ENCODE data around the gene ENO1.
A peak's percentile ranks its signal among the peaks of the same experiment; 100 is the strongest.
"Not testable (repeated sequence)": the region's sequence is repeated elsewhere in the genome, so short reads cannot be mapped to it uniquely, and the experiment has no call there.

ENO1 gene

DNA sequence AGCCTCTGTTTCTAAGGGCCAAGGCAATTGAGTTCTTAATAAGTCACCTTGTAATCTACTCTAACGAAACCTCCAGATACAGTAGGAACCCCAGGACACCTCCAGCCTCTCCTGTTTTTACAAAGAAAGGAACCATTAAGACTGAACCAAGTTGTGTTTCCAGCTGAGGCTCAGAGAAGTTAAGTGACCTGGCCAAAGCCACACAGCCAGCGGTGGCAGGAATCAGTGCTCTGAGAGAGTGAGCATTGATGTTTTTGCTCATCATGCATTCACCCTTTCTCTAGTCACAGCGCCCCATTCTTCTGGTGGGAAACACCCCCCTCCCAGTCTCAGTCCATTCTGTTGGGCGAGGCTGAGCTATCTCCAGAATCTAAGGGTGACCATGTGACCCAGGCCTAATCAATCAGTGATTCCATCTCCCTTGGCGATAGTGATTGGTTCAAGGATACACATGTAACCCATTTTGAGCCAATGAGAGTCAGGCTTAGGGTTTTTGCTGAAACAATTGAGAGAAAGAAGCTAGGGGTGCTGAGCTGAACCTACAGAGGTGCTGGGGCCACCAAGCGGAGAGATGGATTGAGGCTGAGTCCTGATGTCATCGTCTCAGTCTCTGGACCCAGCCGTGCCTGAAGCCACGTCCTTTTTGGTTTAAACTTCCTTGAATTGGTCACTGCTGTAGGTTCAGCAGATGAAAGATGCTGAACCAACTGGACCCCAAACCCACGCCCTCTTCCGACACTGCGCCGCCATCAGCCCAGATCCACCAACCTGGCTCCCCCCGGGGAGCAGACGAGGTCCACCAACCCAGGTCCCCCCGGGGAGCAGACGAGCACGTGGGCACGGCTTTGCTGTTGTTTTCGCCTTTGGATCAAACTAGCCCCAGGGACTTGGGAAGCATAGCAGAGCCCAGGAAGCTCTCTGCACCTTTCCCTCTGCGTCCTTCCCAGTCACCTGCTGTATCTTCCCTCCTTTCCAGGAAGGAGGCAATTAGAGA, 33.1 kb downstream of the ENO1 start:
- DNase-seq (ENCODE audit: low read depth in 2 of 2): no peak

DNA sequence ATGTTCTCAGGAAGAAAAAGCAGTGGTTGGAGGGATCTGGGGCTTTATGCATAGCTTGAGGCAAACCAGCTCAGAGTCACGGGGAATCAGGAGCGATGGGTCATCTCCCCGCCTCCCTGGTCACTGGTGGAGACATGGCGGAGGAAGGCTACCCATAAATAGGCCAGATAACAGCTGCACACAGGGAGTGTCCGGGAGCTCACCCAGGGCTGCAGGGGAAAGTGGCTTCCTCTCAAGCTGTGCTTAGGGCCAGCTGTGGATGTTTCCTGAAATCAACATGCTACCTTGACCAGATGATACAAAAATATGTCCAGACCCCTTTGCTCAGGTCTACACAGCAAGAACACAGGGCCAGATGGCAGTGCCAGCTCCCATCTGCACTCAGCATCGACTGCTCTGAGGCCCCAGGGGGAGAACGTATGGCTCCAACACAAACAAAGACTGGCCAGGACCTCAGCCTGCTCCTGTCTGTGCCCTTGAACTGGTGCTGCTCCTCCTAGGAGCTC, 33.9 kb downstream of the ENO1 start:
- no peak for DNase-seq (ENCODE audit: low read depth in 2 of 2)

- no peak for DNase-seq (ENCODE audit: low read depth in 2 of 2)
Observed at GRCh38 chr1:8841395-8841794, 37.1 kb downstream of the ENO1 start.

DNA sequence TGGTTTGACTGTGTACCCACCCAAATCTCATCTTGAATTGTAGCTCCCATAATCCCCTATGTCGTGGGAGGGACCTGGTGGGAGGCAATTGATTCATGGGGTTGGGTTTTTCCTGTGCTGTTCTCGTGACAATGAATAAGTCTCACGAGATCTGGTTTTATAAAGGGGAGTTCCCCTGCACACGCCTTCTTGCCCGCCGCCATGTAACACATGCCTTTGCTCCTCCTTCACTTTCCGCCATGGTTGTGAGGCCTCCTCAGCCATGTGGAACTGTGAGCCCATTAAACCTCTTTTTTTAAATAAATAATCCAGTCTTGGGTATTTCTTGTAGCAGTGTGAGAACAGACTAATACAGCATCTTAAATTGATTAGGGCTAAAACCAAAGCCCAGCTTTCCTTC, 38.5 kb downstream of the ENO1 start:
- no peak for DNase-seq (ENCODE audit: low read depth in 2 of 2)

- no peak for DNase-seq (ENCODE audit: low read depth in 2 of 2)
Observed at GRCh38 chr1:8835941-8836643, 42.4 kb downstream of the ENO1 start.

DNA sequence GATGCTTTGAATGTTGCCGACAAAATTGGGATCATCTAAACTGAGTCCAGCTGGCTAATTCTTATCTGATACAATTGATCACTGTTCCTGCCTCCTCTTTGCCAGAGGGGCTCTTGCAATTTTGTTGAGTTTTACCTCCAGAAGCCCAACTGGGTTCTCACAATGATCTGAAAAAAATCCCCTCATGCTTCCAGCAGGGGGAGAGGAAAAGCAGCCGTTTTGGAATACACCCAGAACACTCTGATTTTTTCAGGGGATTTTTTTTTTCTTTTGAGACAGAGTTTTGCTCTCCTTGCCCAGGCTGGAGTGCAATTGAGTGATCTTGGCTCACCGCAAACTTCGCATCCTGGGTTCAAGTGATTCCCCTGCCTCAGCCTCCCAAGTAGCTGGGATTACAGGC, 47.1 kb downstream of the ENO1 start:
- no peak for DNase-seq (ENCODE audit: low read depth in 2 of 2)

DNA sequence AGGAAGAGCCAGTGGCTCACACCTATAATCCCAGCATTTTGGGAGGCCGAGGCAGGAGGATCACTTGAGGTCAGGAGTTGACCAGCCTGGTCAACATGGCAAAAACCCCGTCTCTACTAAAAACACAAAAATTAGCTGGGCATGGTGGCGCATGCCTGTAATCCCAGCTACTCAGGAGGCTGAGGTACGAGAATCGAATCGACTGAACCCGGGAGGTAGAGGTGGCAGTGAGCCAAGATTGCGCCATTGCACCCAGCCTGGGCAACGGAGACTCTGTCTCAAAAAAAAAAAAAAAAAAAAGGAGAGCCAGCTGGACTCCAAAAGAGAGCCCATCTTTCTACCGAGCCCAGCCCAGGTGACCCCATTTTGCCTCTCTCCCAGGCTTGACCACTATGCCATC, 47.8 kb downstream of the ENO1 start:
- DNase-seq (ENCODE audit: low read depth in 2 of 2): not testable (repeated sequence)

- no peak for DNase-seq (ENCODE audit: low read depth in 2 of 2)
Observed at GRCh38 chr1:8825985-8826481, 52.5 kb downstream of the ENO1 start.

DNA sequence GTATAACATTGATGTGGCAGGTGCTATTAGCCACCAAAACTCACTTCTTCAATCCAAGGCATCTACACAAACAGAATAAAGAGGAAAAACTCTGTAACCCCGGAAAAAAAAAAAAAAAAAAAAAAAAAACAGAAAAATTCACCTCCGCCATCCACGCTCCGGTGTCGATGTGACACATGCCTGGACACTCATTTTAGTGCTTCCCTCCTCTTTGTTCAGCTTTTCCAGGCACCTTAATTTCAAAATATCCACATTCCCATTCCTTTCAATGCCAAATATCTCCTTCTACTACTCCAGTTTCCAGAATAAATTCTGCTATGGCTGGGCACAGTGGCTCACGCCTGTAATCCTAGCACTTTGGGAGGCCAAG, 55.2 kb downstream of the ENO1 start:
- DNase-seq (ENCODE audit: low read depth in 2 of 2): no peak

DNA sequence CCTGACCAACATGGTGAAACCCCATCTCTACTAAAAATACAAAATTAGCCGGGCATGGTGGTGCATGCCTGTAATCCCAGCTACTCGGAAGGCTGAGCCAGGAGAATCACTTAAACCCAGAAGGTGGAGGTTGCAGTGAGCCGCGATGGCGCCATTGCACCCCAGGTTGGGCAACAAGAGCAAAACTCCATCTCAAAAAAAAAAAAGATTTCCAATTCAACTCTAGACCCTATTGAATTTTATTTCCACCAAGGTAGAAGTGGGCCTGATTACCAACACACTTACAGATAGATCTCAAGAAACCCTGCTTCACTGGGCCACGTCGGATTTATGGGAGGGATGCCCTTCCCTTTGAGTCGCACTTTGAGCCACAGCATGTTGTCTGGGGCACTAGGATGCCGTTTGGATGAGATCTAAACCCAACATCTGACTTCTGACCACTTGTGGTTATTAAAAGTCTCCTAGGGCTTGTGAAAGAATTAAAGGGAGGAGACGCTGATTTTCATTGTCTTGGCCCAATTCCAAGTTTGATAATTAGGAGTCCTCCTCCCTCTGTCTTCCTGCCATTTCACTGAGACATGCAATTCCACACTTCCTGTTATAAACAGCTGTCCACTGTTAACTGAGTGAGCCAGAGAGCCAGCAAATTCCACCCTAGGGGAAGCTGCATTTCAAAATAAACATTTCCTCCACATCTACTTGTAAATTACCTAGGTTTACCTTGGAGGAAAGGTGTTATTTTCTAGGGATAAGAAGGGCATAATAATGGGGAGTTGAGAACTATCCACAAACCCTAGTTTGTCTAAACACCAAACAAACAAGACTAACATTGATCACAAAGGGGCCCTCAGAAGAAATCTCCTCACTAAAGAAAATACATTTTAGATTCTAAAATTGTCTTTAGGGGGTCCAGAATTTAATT, 55.9 kb downstream of the ENO1 start:
- DNase-seq (ENCODE audit: low read depth in 2 of 2): no peak

- DNase-seq (ENCODE audit: low read depth in 2 of 2): no peak
Observed at GRCh38 chr1:8821084-8821483, 57.4 kb downstream of the ENO1 start.

GRCh38 chr1:8818789-8819188, 59.7 kb downstream of the ENO1 start:
- DNase-seq (ENCODE audit: low read depth in 2 of 2): not testable (repeated sequence)

- no peak for DNase-seq (ENCODE audit: low read depth in 2 of 2)
Observed at GRCh38 chr1:8818325-8818775, 60.1 kb downstream of the ENO1 start.

DNA sequence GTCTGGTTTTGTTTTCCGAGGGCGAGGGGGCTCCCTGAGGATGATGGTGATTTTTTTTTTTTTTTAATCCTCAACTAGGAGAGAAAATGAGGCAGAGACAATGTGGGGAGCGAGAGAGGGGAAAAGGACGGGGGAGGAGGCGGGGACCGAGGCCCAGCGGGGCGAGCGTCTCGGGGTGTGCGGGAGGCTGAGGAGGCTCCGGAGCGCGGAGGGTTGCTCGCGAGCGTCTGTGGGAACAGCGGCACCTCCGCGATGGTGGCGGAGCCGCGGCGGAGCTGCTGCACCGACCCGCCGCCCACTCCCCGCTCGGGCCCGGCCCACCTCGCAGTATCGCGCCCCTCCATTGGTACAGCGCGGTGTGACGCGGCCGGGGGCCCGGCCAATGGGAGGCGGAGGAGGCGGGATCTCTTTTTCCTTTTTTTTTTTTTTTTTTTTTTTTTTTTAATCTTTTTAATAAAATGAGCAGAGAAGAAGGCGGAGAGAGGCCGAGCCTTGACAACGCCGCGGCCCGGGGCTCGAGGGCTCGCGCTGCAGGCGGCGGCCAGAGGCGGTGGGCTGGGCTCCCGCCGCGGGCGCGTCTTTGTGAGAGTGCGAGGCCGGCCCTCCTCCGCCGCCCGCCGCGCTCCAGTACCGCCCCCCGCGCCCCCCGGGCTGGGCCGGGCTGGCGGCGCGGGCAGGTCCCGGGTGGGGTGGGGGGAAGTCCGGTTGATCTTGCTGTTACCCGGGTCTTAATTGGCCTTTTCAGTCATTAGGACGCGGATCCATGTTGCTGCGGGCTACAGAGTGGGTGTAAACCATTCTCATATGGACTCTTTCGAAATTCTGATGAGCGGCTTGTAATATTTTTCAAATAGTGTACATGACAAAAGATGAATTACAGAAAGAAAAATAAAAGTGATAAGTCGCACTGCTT, 60.8 kb downstream of the ENO1 start, which contains the start of gene RERE:
TSS of gene RERE (minus strand) at position 229 of the 913 bp plus-strand sequence.
- peak; percentile 92 to 94 for DNase-seq (ENCODE audit: low read depth in 2 of 2)

GRCh38 chr1:8816831-8817411, 61.6 kb downstream of the ENO1 start:
- DNase-seq (ENCODE audit: low read depth in 2 of 2): no peak

- DNase-seq (ENCODE audit: low read depth in 2 of 2): no peak
Observed at GRCh38 chr1:8816264-8816663, 62.2 kb downstream of the ENO1 start.

DNA sequence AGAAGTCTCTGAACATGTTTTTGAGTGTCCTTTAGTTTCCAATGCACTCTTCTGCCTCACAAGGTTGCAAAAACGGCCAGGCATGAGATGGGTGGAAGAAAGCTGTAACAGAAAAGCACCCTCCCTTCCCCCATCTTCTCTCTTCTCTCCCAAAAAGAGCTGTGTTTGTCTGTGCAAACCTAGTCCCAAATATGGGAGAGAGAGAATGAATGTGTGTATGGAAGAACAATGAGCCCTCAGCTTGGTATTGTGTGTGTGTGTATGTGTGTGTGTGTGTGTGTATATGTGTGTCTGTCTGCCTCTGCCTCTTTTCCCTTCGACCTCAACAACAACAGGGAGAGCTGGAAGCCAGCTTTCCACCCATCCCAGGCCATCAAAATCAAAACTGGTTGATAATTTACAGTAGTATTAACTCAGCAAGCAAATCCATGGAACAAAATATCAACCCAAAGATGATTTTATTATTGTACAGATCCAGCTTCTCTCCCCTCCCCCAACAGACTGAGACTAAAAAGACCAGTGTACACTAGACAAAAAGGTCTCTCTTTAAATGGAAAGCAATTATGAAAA, 62.8 kb downstream of the ENO1 start:
- no peak for DNase-seq (ENCODE audit: low read depth in 2 of 2)

- DNase-seq (ENCODE audit: low read depth in 2 of 2): no peak
Observed at GRCh38 chr1:8814865-8815264, 63.6 kb downstream of the ENO1 start.

DNA sequence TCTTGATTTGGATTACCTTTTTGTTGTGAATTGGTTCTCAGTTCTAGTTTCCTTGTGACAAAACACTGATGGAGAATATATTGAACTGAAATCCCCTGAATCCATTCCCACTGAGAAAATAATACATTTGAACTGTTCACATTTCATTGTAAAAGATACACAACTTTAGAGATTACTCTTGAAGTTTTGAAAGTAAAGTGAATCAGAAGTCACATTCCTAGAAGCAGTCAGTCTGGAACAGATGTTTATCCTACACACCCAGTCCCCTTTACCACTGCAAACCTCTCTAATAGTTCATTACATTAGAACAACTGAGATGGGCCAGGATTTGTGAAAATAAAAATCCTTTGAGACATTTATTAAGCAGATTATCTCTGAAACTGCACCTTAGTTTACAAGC, 64.5 kb downstream of the ENO1 start:
- no peak for DNase-seq (ENCODE audit: low read depth in 2 of 2)

Measured in activated CD4-positive, alpha-beta T cell treated with anti-CD3 and anti-CD28 coated beads for 24 hours (primary cell).